ENCODE data around the gene SPON1. TPM values are rescaled to one million over a fixed set of nuclear protein-coding genes. Genes with fewer than 3 reads are reported as not detected.
"Not testable (repeated sequence)": the region's sequence is repeated elsewhere in the genome, so short reads cannot be mapped to it uniquely, and the experiment has no call there.

The SPON1 gene
- total and polyA plus RNA-seq, 2 experiments from 2014 or later = 2.9 to 6.4 TPM

DNA sequence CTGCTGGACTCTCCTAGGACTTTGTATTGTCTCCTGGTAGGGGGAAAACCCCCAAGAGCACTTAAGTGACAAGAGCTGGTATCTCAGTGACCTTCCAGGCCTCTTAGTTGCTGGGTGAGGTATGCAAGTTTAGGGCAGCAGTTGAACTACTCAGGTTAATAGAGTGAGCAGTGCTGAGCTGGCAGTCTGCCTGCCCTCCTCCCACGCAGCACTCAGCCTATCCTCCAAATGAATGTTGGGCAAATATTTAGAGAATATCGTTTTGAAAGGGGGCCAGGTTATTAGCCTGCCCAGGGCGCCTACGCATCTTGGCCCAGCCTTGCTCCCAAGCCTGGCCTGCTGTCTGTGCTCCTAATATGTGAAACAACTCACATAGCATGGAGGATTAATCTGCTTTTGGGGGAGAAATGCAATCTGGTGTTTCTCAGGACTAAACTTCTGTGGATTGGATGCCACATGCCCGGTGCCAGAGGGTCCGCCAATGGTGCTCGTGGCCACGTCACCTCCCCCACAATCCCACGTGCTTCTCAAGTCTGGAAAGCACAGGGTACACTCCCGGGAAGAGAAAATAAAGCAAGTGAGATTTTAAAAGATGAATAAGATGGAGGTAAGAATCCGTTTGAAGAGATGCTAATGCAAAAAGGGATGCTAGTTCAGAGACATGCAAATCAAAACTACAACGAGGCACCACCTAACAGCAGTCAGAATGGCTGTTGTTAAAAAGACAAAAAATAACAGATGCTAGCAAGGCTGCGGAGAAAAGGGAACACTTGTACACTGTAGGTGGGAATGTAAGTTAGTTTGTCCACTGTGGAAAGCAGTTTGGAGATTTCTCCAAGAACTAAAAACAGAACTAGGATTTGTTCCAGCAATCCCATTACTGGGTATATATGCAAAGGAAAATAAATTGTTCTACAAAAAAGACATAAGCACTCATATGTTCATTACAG, 67.7 kb downstream of the SPON1 start (continued):
- TF ChIP-seq, protein P1, sequence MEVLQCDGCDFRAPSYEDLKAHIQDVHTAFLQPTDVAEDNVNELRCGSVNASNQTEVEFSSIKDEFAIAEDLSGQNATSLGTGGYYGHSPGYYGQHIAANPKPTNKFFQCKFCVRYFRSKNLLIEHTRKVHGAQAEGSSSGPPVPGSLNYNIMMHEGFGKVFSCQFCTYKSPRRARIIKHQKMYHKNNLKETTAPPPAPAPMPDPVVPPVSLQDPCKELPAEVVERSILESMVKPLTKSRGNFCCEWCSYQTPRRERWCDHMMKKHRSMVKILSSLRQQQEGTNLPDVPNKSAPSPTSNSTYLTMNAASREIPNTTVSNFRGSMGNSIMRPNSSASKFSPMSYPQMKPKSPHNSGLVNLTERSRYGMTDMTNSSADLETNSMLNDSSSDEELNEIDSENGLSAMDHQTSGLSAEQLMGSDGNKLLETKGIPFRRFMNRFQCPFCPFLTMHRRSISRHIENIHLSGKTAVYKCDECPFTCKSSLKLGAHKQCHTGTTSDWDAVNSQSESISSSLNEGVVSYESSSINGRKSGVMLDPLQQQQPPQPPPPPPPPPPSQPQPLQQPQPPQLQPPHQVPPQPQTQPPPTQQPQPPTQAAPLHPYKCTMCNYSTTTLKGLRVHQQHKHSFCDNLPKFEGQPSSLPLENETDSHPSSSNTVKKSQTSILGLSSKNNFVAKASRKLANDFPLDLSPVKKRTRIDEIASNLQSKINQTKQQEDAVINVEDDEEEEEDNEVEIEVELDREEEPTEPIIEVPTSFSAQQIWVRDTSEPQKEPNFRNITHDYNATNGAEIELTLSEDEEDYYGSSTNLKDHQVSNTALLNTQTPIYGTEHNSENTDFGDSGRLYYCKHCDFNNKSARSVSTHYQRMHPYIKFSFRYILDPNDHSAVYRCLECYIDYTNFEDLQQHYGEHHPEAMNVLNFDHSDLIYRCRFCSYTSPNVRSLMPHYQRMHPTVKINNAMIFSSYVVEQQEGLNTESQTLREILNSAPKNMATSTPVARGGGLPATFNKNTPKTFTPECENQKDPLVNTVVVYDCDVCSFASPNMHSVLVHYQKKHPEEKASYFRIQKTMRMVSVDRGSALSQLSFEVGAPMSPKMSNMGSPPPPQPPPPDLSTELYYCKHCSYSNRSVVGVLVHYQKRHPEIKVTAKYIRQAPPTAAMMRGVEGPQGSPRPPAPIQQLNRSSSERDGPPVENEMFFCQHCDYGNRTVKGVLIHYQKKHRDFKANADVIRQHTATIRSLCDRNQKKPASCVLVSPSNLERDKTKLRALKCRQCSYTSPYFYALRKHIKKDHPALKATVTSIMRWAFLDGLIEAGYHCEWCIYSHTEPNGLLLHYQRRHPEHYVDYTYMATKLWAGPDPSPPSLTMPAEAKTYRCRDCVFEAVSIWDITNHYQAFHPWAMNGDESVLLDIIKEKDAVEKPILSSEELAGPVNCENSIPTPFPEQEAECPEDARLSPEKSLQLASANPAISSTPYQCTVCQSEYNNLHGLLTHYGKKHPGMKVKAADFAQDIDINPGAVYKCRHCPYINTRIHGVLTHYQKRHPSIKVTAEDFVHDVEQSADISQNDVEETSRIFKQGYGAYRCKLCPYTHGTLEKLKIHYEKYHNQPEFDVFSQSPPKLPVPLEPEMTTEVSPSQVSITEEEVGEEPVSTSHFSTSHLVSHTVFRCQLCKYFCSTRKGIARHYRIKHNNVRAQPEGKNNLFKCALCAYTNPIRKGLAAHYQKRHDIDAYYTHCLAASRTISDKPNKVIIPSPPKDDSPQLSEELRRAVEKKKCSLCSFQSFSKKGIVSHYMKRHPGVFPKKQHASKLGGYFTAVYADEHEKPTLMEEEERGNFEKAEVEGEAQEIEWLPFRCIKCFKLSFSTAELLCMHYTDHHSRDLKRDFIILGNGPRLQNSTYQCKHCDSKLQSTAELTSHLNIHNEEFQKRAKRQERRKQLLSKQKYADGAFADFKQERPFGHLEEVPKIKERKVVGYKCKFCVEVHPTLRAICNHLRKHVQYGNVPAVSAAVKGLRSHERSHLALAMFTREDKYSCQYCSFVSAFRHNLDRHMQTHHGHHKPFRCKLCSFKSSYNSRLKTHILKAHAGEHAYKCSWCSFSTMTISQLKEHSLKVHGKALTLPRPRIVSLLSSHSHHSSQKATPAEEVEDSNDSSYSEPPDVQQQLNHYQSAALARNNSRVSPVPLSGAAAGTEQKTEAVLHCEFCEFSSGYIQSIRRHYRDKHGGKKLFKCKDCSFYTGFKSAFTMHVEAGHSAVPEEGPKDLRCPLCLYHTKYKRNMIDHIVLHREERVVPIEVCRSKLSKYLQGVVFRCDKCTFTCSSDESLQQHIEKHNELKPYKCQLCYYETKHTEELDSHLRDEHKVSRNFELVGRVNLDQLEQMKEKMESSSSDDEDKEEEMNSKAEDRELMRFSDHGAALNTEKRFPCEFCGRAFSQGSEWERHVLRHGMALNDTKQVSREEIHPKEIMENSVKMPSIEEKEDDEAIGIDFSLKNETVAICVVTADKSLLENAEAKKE (CRISPR knock-in tag; IDR thresholded peaks at IDR 0.05) = no peak

GRCh38 chr11:14035526-14035925, 73.0 kb downstream of the SPON1 start:
- not testable (repeated sequence) for ATAC-seq; H3F3A ChIP-seq (replicated peaks; ENCODE audit: low read depth); H3K4me1 ChIP-seq (ENCODE audit: insufficient read depth); H3K36me3 Mint-ChIP-seq (ENCODE audit: low read depth); H3K27ac ChIP-seq (ENCODE audit: low read depth); H3K4me3 Mint-ChIP-seq; H3K27ac Mint-ChIP-seq; H3K27me3 Mint-ChIP-seq (ENCODE audit: insufficient read depth, low read depth, poor library complexity); H3K27me3 ChIP-seq (ENCODE audit: insufficient read depth); H3K79me2 ChIP-seq (replicated peaks; ENCODE audit: insufficient read depth); H3K9me3 Mint-ChIP-seq; H3K4me3 ChIP-seq; H3K9me2 ChIP-seq (ENCODE audit: insufficient read depth); H2AFZ ChIP-seq; H3K36me3 ChIP-seq (ENCODE audit: insufficient read depth); H4K20me1 ChIP-seq (replicated peaks; ENCODE audit: insufficient read depth); H3K4me2 ChIP-seq; DNase-seq (ENCODE audit: low spot score); H3K4me1 Mint-ChIP-seq

- ATAC-seq = no peak
- H3K27me3 Mint-ChIP-seq (ENCODE audit: insufficient read depth, low read depth, poor library complexity) = peaks cover 3% of the 10 kb centered on the region
- TF ChIP-seq CTCF (conservative IDR thresholded peaks at IDR 0.05; ENCODE audit: low read depth in 2 of 2) (no peak), NANOG (IDR thresholded peaks at IDR 0.05; ENCODE audit: borderline replicate concordance) (no peak)
Measured at GRCh38 chr11:14036469-14036868, 73.9 kb downstream of the SPON1 start.

More at GRCh38 chr11:14036469-14036868, 73.9 kb downstream of the SPON1 start:
- no peaks in the 10 kb centered on the region for H3K79me2 ChIP-seq (replicated peaks; ENCODE audit: insufficient read depth)
- no peaks in the 10 kb centered on the region for H4K20me1 ChIP-seq (replicated peaks; ENCODE audit: insufficient read depth)
- no peaks in the 10 kb centered on the region for H3K27me3 ChIP-seq (ENCODE audit: insufficient read depth)
- no peak overlapping the region for H3K27ac ChIP-seq (ENCODE audit: low read depth)
- no peak overlapping the region for H3K4me3 ChIP-seq
- H3K27ac Mint-ChIP-seq = no peak overlapping the region
- no peak overlapping the region for H3K4me2 ChIP-seq
- no peaks in the 10 kb centered on the region for H3K9me2 ChIP-seq (ENCODE audit: insufficient read depth)
- DNase-seq (ENCODE audit: low spot score) = no peak
- no peaks in the 10 kb centered on the region; the same call in 2 of the 3 replicates for H3K4me1 Mint-ChIP-seq
- H3K36me3 Mint-ChIP-seq (ENCODE audit: low read depth) = no peaks in the 10 kb centered on the region
- H3K9me3 Mint-ChIP-seq = no peaks in the 10 kb centered on the region
- H3K4me3 Mint-ChIP-seq = no peak overlapping the region
- H3F3A ChIP-seq (replicated peaks; ENCODE audit: low read depth) = no peaks in the 10 kb centered on the region
- no peaks in the 10 kb centered on the region for H3K4me1 ChIP-seq (ENCODE audit: insufficient read depth)
- no peak overlapping the region for H2AFZ ChIP-seq
- no peaks in the 10 kb centered on the region for H3K36me3 ChIP-seq (ENCODE audit: insufficient read depth)
